Endothelial cell of umbilical vein (primary cell): Measurements from ENCODE around the gene RNU5B-1.

Experiments used
- CTCF ChIP-seq, 2 donors: IDR thresholded peaks; 1 replicate in 1 of 2; 2 replicates in 1 of 2; pipeline ENCODE4 v1.5.1; 2011; ENCODE audit warnings: low read length in 2 of 2, mild to moderate bottlenecking in 2 of 2, moderate library complexity in 2 of 2, control low read depth in 1 of 2, inconsistent platforms in 1 of 2, low read depth in 1 of 2; ENCODE audit not compliant: insufficient read depth in 1 of 2; ENCODE audit errors: extremely low read depth in 1 of 2
- EZH2 ChIP-seq: IDR thresholded peaks from 2 replicates; pipeline ENCODE4 v1.6.1; 2012; ENCODE audit warnings: borderline replicate concordance, low read depth, mild to moderate bottlenecking, moderate library complexity, low read length, inconsistent platforms; ENCODE audit not compliant: severe bottlenecking
- FOS ChIP-seq: IDR thresholded peaks from 2 replicates; pipeline ENCODE4 v1.6.1; 2011; ENCODE audit warnings: mild to moderate bottlenecking, low read length, moderate library complexity, borderline replicate concordance; ENCODE audit not compliant: insufficient read depth
- MAX ChIP-seq: IDR thresholded peaks from 2 replicates; pipeline ENCODE4 v1.6.1; 2011; ENCODE audit not compliant: insufficient read depth, insufficient read length
- MYC ChIP-seq: IDR thresholded peaks from one replicate; pipeline ENCODE4 v1.6.1; 2011; ENCODE audit warnings: mild to moderate bottlenecking, low read depth, low read length
- POLR2A ChIP-seq: IDR thresholded peaks from 2 replicates; pipeline ENCODE4 v1.6.1; 2012; ENCODE audit warnings: low read depth, mild to moderate bottlenecking, control low read depth, low read length
- POLR2AphosphoS5 ChIP-seq: IDR thresholded peaks from 2 replicates; pipeline ENCODE4 v1.6.1; 2012; ENCODE audit warnings: low read depth, mild to moderate bottlenecking, control low read depth, low read length, moderate library complexity; ENCODE audit not compliant: insufficient read depth

- TF ChIP-seq CTCF (IDR thresholded peaks at IDR 0.05; ENCODE audit: extremely low read depth in 1 of 2, insufficient read depth in 1 of 2, low read depth in 1 of 2, low read length in 2 of 2) (no peak), MYC (no peak), MAX (no peak), POLR2AphosphoS5 (no peak), POLR2A (no peak), FOS (no peak), EZH2 (no peak)
These were observed 28.8 kb upstream of the RNU5B-1 start for GRCh38 chr15:65275728-65276126.
